GM23338 (cell line): ENCODE results near the gene UBA1.

Experiments used
- CREB1 ChIP-seq: fragments of 250-450 bp; sonication (Bioruptor Pico); IDR thresholded peaks from 2 replicates; pipeline ENCODE4 v1.5.0; 2020; ENCODE audit warnings: low read depth, mild to moderate bottlenecking, moderate library complexity
- CTCF ChIP-seq, 2 experiments: fragments of 200-600 bp in 1 of 2; sonication (generic) in 1 of 2; conservative IDR thresholded peaks; 2 replicates each; pipeline versions ENCODE4 v1.5.1 to v1.6.1; 2016 to 2017; ENCODE audit warnings: antibody characterized with exemption in 2 of 2, low read depth in 2 of 2, mild to moderate bottlenecking in 2 of 2, moderate library complexity in 1 of 2
- EZH2 ChIP-seq: fragments of 200-600 bp; sonication (generic); IDR thresholded peaks from one replicate; pipeline ENCODE4 v1.8.0; 2017; ENCODE audit warnings: antibody characterized with exemption, mild to moderate bottlenecking, low read depth; ENCODE audit not compliant: unreplicated experiment
- EZH2phosphoT487 ChIP-seq: fragments of 200-600 bp; sonication (generic); IDR thresholded peaks from one replicate; pipeline ENCODE4 v1.8.1; 2018; ENCODE audit warnings: antibody characterized with exemption; ENCODE audit not compliant: unreplicated experiment
- JUNB ChIP-seq: IDR thresholded peaks from one replicate; pipeline ENCODE4 v1.6.1; 2016; ENCODE audit warnings: antibody characterized with exemption; ENCODE audit not compliant: unreplicated experiment
- NANOG ChIP-seq: IDR thresholded peaks from 2 replicates; pipeline ENCODE4 v1.6.1; 2016; ENCODE audit warnings: antibody characterized with exemption, borderline replicate concordance
- POLR2AphosphoS5 ChIP-seq: IDR thresholded peaks from 2 replicates; pipeline ENCODE4 v1.6.1; 2016; ENCODE audit warnings: antibody characterized with exemption, low read depth
- REST ChIP-seq: IDR thresholded peaks from one replicate; pipeline ENCODE4 v1.6.1; 2018; ENCODE audit warnings: antibody characterized with exemption; ENCODE audit not compliant: unreplicated experiment
- STAT1 ChIP-seq: IDR thresholded peaks from one replicate; pipeline ENCODE4 v1.6.1; 2016; ENCODE audit warnings: antibody characterized with exemption; ENCODE audit not compliant: unreplicated experiment
- ZNF114 ChIP-seq: fragments of 250-450 bp; sonication (Bioruptor Pico); IDR thresholded peaks from 2 replicates; pipeline ENCODE4 v1.5.0; 2020; ENCODE audit warnings: mild to moderate bottlenecking, moderate library complexity
- ZNF331 ChIP-seq: fragments of 250-450 bp; sonication (Bioruptor Pico); IDR thresholded peaks from 2 replicates; pipeline ENCODE4 v1.5.0; 2020; ENCODE audit warnings: low read depth, mild to moderate bottlenecking, moderate library complexity
- TF ChIP-seq, protein P1 (sequence below): IDR thresholded peaks from 2 replicates; pipeline ENCODE4 v1.6.1; 2016; ENCODE audit warnings: antibody characterized with exemption
- TF ChIP-seq, protein P2 (sequence below): fragments of 250-450 bp; sonication (Bioruptor Pico); IDR thresholded peaks from 2 replicates; pipeline ENCODE4 v1.5.0; 2020; ENCODE audit warnings: mild to moderate bottlenecking, moderate library complexity

DNA sequence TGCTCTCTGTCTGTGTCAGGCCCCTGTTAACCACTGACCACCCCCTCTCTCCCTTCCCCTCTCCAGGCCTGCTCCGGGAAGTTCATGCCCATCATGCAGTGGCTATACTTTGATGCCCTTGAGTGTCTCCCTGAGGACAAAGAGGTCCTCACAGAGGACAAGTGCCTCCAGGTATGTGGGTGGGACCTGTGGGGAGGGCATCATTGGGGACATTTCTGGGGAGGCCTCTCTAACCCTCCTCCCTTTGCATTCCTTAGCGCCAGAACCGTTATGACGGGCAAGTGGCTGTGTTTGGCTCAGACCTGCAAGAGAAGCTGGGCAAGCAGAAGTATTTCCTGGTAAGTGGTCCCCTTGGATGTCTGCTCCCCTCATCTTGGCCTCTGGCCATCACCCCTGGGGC lies 9.2 kb downstream of the UBA1 start:
- TF ChIP-seq REST (no peak), CTCF (conservative IDR thresholded peaks at IDR 0.05; ENCODE audit: low read depth in 2 of 2) (no peak), EZH2phosphoT487 (no peak), ZNF331 (CRISPR knock-in tag) (no peak), POLR2AphosphoS5 (no peak), EZH2 (no peak), NANOG (no peak), CREB1 (CRISPR knock-in tag) (no peak), ZNF114 (CRISPR knock-in tag) (no peak), STAT1 (no peak), JUNB (no peak)
- TF ChIP-seq, protein P1, sequence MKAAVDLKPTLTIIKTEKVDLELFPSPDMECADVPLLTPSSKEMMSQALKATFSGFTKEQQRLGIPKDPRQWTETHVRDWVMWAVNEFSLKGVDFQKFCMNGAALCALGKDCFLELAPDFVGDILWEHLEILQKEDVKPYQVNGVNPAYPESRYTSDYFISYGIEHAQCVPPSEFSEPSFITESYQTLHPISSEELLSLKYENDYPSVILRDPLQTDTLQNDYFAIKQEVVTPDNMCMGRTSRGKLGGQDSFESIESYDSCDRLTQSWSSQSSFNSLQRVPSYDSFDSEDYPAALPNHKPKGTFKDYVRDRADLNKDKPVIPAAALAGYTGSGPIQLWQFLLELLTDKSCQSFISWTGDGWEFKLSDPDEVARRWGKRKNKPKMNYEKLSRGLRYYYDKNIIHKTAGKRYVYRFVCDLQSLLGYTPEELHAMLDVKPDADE, result no peak
- TF ChIP-seq, protein P2, sequence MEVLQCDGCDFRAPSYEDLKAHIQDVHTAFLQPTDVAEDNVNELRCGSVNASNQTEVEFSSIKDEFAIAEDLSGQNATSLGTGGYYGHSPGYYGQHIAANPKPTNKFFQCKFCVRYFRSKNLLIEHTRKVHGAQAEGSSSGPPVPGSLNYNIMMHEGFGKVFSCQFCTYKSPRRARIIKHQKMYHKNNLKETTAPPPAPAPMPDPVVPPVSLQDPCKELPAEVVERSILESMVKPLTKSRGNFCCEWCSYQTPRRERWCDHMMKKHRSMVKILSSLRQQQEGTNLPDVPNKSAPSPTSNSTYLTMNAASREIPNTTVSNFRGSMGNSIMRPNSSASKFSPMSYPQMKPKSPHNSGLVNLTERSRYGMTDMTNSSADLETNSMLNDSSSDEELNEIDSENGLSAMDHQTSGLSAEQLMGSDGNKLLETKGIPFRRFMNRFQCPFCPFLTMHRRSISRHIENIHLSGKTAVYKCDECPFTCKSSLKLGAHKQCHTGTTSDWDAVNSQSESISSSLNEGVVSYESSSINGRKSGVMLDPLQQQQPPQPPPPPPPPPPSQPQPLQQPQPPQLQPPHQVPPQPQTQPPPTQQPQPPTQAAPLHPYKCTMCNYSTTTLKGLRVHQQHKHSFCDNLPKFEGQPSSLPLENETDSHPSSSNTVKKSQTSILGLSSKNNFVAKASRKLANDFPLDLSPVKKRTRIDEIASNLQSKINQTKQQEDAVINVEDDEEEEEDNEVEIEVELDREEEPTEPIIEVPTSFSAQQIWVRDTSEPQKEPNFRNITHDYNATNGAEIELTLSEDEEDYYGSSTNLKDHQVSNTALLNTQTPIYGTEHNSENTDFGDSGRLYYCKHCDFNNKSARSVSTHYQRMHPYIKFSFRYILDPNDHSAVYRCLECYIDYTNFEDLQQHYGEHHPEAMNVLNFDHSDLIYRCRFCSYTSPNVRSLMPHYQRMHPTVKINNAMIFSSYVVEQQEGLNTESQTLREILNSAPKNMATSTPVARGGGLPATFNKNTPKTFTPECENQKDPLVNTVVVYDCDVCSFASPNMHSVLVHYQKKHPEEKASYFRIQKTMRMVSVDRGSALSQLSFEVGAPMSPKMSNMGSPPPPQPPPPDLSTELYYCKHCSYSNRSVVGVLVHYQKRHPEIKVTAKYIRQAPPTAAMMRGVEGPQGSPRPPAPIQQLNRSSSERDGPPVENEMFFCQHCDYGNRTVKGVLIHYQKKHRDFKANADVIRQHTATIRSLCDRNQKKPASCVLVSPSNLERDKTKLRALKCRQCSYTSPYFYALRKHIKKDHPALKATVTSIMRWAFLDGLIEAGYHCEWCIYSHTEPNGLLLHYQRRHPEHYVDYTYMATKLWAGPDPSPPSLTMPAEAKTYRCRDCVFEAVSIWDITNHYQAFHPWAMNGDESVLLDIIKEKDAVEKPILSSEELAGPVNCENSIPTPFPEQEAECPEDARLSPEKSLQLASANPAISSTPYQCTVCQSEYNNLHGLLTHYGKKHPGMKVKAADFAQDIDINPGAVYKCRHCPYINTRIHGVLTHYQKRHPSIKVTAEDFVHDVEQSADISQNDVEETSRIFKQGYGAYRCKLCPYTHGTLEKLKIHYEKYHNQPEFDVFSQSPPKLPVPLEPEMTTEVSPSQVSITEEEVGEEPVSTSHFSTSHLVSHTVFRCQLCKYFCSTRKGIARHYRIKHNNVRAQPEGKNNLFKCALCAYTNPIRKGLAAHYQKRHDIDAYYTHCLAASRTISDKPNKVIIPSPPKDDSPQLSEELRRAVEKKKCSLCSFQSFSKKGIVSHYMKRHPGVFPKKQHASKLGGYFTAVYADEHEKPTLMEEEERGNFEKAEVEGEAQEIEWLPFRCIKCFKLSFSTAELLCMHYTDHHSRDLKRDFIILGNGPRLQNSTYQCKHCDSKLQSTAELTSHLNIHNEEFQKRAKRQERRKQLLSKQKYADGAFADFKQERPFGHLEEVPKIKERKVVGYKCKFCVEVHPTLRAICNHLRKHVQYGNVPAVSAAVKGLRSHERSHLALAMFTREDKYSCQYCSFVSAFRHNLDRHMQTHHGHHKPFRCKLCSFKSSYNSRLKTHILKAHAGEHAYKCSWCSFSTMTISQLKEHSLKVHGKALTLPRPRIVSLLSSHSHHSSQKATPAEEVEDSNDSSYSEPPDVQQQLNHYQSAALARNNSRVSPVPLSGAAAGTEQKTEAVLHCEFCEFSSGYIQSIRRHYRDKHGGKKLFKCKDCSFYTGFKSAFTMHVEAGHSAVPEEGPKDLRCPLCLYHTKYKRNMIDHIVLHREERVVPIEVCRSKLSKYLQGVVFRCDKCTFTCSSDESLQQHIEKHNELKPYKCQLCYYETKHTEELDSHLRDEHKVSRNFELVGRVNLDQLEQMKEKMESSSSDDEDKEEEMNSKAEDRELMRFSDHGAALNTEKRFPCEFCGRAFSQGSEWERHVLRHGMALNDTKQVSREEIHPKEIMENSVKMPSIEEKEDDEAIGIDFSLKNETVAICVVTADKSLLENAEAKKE (CRISPR knock-in tag), result no peak
